Hindlimb muscle (tissue), 1 donor: ENCODE measurements around the gene F8. TPM values are rescaled to one million over a fixed set of nuclear protein-coding genes. Genes with fewer than 3 reads are reported as not detected.

Experiments used
- DNase-seq: peaks from one replicate; pipeline ENCODE4 v3.0.0-alpha.2; 2013
- polyA plus RNA-seq: library from polyadenylated mRNA; unstranded; fragments of 120-200 nt; gene quantifications from one replicate; pipeline ENCODE4 v1.2.1, GENCODE V29; 2013; ENCODE audit not compliant: insufficient read length

The F8 gene
- polyA plus RNA-seq, 1 donor = 5.4 TPM

DNA sequence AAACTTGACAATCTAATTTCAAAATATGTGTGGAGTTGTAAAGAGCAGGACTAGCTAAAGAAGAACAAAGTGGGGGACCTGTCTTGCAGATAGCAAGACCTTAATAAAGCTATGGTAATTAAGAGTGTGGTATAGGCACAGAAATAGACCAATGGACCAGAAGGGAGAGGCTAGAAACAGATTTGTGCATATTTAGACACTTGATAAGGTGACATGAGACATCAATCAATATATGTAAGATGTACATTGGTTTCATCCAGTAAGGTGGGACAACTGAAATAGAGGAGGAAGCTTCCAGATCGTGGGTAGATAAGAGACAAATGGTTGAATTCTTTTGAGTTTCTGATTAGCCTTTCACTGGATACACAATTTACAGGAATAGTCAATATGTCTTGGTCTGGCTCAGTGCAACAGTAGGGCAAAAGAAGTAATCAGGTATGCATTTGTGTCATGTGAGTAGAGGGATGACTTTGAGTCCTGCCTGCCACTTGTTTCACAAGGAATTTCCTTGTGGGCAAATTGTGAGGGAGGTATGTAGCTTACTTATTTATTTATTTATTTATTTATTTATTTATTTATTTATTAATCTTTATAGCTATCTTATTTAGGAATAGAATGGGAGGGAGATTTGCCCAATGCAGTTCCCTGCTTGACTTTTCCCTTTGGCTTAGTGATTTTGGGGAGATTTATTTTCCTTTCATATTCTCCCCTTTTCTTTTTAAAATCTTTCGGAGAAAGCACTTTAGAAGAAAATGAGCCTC lies 210.0 kb downstream of the F8 start:
- no peak for DNase-seq

DNA sequence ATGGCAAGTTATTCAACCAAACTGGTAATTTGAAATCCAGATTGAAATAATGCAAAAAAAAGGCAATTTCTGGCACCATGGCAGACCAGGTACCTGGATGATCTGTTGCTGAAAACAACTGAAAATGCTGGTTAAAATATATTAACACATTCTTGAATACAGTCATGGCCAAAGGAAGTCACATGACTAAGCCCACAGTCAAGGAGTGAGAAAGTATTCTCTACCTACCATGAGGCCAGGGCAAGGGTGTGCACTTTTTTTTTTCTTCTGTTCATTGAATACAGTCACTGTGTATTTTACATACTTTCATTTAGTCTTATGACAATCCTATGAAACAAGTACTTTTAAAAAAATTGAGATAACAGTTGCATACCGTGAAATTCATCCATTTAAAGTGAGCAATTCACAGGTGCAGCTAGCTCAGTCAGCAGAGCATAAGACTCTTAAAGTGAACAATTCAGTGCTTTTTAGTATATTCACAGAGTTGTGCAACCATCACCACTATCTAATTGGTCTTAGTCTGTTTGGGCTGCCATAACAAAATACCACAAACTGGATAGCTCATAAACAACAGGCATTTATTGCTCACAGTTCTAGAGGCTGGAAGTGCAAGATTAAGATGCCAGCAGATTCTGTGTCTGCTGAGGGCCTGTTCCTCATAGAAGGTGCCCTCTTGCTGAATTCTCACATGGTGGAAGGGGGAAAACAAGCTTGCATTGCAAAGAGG lies 212.4 kb downstream of the F8 start:
- DNase-seq = no peak

DNA sequence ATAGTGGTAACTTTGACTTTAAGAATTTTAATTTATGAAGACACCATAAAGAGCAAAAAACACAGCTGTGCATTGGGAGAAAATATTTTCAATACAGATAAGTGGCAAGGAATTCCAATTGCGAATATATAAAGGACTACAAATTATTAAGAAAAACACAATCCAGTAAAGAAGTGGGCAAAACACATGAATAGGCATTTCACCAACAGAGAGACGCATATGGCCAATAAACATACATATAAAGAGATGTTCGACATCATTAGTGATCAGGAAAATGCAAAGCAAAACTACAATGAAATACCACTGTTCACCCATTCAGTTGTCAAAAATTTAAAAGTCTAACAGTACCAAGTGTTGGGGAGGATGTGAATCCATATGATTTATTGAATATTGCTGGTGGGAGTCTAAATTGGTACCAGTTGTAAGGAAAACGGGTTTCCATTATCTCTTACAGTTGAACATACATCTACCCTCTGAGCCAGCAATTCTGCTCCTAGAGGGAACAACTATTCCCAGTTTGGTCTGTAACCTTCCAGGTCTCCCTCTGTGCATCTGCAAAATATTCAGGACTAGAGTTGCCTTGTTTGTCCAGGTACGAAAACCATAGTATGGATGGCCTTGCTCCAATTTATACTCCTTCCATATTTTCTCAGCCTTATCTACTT lies 215.6 kb downstream of the F8 start:
- DNase-seq = no peak

DNA sequence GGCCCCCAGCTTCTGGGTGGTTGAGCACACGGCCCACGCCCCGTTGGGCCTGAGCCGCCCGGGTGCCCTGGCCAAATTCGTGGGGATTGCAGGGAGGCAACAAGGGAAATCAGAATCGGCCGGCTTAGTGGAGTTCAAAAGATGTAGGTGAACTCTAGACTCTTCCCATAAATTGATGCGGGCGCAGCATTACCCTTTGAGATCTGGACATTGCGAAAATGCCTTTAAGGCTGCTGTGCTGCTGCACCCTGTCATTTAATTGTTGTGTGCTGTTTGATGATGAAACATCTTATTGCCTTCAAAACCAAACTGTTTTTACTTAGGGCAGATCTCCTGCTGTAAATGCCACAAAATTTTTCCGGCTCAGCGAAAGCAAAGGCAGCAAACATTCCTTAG lies 216.8 kb downstream of the F8 start:
- no peak for DNase-seq

DNA sequence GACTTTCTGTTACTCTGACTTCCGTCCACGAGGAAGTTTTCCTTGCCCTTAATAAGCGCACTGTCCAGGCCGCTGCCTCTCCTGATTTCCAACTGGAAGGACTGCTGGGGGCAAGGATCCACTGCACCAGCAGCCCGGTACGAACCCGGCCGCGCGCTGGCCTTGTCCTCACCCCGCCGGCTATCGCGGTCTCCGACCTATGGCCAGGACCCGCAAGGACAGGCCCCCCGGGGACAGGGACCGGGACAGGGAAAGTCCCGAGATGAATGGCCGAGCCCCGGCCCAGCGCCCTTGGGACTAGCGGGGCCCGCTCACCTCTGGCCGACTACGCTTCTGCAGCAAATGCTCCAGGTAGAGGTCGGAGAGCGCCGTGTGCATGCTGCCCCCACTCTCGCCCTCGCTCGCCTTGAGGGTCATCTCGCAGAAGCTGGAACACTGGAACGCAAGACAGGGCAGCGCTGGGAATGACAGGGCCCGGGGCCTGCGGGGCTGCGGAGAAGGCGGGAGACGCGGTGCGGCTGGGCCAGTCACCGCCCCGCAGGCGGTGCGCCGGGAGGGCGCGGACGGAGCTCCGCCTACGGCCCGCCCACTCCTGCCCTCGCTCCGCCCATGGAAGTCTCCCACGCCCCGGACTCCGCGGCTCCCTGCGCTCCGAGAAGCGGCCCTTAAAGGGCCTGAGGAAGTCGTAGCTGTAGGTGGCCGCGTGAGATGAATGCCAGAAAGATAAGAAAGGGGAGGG lies 217.4 kb downstream of the F8 start, which contains the start of gene MPP1:
TSS of gene MPP1 (minus strand) at position 529 of the 739 bp plus-strand sequence. CDS start at position 417, 112 bp downstream.
- peak; percentile 86 for DNase-seq

DNA sequence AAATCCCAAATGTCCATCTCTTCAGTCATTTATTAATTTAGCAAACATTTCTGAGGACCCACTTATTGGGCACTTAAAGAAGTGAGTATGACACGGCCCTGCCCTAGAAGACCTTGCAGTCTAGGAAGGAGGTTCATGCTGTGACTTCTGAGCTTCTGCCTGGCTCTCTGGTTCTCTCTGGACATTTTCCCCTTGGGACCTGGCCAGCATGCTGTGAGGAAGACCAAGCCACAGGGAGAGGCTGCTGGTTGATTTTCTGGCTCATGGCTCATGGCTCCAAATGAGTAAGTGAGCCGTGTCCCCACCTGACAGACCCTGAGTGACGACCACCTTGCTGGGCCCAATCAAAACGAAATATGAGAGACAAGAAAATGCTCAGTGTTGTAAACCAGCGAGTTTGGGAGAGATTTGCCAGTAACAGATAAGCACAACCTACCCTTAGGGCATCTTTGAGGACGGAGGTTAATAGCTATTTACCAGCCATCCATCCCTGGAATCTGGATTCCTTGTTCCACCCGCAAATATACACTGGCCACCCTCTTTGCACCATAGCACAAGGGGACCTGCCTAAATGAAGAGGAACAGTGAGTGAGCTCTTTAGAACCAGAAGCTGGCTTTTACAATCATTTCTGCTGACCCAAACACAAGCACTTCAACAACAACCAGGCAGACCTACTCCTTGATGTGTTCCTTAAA lies 218.1 kb downstream of the F8 start:
- no peak for DNase-seq

DNA sequence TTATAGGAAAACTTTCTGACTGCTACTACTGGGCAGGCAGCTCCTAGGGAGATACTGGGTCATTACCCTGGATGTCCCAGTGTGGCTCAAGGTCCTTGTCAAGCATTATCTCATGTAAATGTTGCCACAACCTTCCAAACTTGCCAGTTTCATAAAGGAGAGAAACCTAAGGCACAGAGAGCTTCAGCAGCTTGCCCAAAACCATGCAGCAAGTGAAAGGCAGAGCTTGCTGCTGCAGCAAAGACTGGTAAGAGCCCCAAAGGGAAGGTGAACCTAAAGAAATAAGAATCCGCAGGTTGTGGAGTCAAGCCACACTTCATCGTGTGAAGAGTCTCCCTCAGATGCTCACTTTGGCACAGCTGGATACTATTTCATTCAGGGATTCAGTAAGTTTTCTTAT lies 219.6 kb downstream of the F8 start:
- no peak for DNase-seq

DNA sequence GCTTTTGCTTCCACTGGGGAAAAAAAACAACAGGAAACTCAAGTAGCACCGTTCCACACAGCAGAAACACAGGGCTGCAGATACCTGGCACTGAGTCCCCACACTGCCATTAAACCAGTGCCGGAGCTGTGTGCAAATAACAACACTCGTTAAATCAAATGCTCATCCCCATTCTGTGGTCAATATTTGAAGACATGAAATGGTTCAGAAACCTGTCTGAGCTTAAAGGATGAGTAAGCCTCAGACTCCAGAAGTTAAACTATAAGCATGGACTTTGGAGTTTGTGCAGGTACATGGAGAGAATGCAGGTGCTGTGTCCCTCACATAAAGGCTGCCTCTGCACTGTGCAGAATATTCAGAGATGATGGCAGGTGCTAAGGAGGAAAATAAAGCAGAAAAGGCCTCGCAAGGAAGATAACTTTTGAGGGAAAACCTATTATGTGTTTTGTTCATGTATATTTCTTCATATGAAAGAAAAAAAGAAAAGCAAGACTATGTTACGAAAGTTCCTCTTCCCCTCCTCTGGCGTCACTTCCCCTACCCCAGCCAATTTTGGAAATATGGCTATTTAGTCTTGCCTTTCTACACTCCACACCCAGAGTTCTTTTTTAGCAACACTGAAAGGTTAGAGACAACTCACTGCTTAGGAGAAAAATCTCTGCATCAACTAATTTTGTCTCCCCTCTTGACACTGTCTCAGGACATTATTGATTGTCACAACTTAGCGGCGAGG lies 221.9 kb downstream of the F8 start:
- no peak for DNase-seq

DNA sequence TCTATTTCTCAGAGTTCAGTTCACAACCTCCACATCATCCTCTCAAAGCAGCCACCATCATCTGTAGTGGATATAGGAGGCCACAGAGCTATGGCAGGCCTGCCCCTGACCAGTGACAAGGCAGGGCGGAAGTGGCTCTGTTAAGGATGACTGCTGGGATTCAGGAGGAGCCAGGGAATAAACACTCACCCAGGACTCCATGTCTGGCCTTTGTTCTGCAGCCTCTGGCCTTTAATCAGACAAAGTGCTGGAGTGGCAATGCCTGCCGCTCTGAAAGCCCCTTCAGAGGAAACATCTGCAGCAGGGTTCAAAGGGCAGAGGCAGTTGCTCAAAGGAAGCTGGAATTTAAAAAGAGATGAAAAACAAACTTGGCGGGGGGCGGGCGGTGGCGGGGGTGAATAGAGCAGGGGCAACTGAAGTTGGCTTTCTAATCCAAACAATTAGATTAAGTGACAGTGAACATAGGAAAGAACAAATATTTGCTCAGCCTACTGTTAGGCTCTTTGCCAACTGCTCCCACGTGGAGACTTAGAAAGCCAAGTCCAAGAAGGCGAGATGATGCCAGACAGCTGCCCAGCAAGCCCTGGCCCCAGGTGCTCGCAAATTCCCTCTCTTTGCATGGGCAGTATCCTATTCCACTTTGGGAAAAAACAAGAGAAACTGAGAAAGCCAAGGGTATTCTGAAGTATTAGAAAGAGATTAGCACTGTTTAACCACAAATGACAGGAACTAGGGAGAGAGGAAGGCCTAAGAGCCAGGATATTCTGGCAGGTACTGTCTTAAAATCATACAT lies 222.8 kb downstream of the F8 start:
- no peak for DNase-seq

DNA sequence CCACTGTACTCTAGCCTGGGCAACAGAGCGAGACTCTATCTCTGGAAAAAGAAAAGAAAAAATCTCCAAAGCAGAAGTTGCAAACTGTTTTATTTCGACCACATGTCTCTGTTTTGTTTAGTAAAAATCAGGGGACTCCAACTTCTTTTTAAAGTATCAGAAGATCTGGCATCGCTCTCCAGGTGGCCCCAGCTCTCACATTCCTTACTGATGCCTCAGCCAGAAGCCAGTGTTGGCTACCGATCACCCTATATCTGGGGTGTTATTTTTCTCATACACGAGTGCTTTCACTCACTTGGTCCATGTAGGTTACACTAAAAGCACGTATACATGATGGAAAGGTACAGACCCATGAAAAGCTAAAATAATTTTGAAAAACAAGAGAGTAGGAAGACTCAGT lies 225.5 kb downstream of the F8 start:
- no peak for DNase-seq

DNA sequence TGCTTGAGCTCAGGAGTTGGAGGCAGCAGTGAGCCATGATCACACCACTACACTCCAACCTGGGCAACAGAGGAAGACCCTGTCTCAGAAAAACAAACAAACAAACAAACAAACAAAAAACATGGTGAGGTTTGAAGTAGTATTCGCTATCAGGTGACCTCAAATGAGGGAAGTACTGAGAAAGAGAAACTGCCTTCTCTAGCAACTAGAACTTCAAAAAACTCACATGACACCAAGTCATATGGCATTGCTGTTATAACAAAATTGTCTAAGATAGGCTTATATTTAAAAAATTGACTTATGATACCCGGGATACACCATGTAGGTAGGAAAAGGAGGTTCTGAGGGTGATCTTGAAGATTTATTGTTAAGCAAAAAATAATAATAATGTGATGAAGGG lies 227.5 kb downstream of the F8 start:
- DNase-seq = no peak

DNA sequence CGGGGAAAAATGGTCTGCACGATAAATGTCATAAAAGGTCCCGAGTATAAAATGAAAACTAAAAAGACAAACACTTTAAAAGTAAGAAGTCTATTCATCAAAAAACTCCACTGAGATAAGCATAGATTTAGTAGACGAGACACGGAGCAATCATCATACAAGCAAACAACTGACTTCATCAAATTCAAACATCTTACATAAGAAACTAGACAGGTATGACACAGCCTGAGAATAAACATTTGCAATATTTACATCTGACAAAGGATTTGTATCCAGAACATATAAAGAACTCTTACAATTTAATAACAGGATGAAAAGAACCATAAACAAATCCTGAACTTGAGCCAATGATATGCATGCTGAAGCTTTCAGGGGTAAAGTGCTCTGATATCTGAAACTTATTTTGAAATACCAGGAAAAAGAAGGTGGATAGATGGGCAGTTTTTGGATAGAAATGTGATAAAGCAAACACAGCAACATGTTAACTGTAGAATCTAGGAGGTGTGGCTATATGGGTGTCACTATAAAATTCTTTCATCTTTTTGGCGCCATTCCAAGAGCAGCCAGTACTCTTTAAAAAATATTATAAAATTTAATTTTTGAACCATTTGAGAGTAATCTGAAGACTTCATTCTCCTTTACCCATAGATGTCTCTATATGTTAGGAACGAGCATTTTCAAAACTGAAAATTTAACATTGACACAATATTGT lies 229.3 kb downstream of the F8 start:
- DNase-seq = no peak

DNA sequence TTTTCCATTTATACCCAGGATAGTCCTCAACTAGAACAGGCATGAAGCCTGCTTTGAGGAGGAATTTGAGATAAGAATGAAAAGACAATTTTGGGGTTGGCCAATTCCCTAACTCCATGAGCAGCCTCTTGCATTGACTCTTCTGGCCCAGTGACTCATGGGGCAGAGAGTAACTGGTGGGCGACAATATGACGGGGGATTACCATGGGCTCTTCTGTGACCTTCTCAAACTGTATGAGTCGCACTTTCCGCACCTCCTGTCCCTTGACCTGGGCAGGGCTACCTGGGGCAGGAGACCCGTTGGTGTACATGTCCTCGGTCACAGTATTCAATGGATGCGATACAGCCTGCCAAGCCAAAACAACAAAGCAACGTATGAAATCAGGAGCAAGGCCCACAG lies 230.6 kb downstream of the F8 start:
- DNase-seq = no peak

DNA sequence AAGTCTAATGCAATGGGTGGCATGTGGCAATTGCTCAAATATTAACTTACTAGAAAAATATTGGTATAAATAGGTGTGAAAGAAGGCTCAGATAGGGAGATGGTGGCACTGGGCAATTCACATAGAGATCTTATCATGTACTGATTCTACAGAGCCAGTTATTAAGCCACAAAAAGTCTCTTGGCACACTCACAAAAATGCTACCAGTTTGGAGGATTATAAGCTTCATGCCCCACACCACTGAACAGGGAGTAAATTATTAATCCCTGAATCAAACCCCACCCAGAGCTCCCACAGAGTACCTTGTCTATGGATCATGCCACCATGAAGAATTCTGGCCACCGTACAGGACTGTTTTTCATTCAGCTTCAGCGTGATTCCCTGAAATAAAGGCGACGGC lies 231.1 kb downstream of the F8 start:
- no peak for DNase-seq

Other genes starting within 250 kb of the F8 start
- gene MPP1, start 217.2 kb downstream of the F8 start, polyA plus RNA-seq = 20.7 TPM
- gene SMIM9, start 188.1 kb downstream of the F8 start, polyA plus RNA-seq = not detected
- 9.6 TPM for gene F8A1, start 136.4 kb downstream of the F8 start, polyA plus RNA-seq
- gene FUNDC2, start 4.1 kb upstream of the F8 start, polyA plus RNA-seq = 120 TPM
- gene CMC4, start 48.4 kb upstream of the F8 start, polyA plus RNA-seq = 10.5 TPM
- gene MTCP1, start 48.4 kb upstream of the F8 start, polyA plus RNA-seq = 14.7 TPM
- 12.1 TPM for gene BRCC3, start 48.8 kb upstream of the F8 start, polyA plus RNA-seq
- 53.4 TPM for gene VBP1, start 193.7 kb upstream of the F8 start, polyA plus RNA-seq
- 0.40 TPM for gene RAB39B, start 241.8 kb upstream of the F8 start, polyA plus RNA-seq